Aorta (tissue), 5 donors: ENCODE measurements around the gene RGS10. TPM values are rescaled to one million over a fixed set of nuclear protein-coding genes. Genes with fewer than 3 reads are reported as not detected.

Source experiments
- ATAC-seq: fragments of 200-7000 bp; cut with Tn5 transposase; one replicate; pipeline ENCODE4 v1.9.1; 2022; ENCODE audit warnings: moderate library complexity; ENCODE audit not compliant: low FRiP score
- DNase-seq, 2 donors: peaks; one replicate each; pipeline ENCODE4 v3.0.0-alpha.2; 2020
- H3K27ac ChIP-seq, 2 donors: one replicate each; pipeline ENCODE4 v1.5.1; 2013; ENCODE audit warnings: low read length in 2 of 2, mild to moderate bottlenecking in 2 of 2, moderate library complexity in 2 of 2, control low read depth in 1 of 2, inconsistent platforms in 1 of 2, low read depth in 1 of 2
- H3K27me3 ChIP-seq, 2 donors: one replicate each; pipeline ENCODE4 v1.6.1; 2013; ENCODE audit warnings: control low read depth in 1 of 2, low read length in 1 of 2, mild to moderate bottlenecking in 1 of 2, moderate library complexity in 1 of 2; ENCODE audit not compliant: insufficient read depth in 2 of 2, control insufficient read depth in 1 of 2
- H3K36me3 ChIP-seq, 2 donors: one replicate each; pipeline ENCODE4 v1.6.1; 2013; ENCODE audit warnings: control low read depth in 1 of 2, low read length in 1 of 2, mild to moderate bottlenecking in 1 of 2; ENCODE audit not compliant: insufficient read depth in 2 of 2, control insufficient read depth in 1 of 2
- H3K4me1 ChIP-seq, 2 donors: one replicate each; pipeline ENCODE4 v1.6.1; 2013; ENCODE audit warnings: low read length in 2 of 2, control low read depth in 1 of 2, mild to moderate bottlenecking in 1 of 2, moderate library complexity in 1 of 2; ENCODE audit not compliant: insufficient read depth in 2 of 2, control insufficient read depth in 1 of 2
- H3K4me3 ChIP-seq, 2 donors: one replicate each; pipeline ENCODE4 v1.5.1; 2013; ENCODE audit warnings: low read length in 2 of 2, control low read depth in 1 of 2, mild to moderate bottlenecking in 1 of 2
- H3K9me3 ChIP-seq: one replicate; pipeline ENCODE4 v1.6.1; 2013; ENCODE audit warnings: mild to moderate bottlenecking, low read length; ENCODE audit not compliant: control insufficient read depth
- WGBS, 2 donors: extraction: QIAGEN DNeasy Blood & Tissue Kit; methylation state at CpG; one replicate each; pipeline ENCODE4 v1.1.7; 2013; 5-methylcytosine and 5-hydroxymethylcytosine counted together
- intact Hi-C, 2 donors: fragments of 100-400 bp; cut with DNase I; formaldehyde crosslinking; loops; one replicate each; pipeline versions ENCODE4 v1.14.2 to v1.15.0; 2022
- polyA plus RNA-seq, 2 donors: library from polyadenylated mRNA; stranded (reverse); fragments of 200-250 nt; gene quantifications; one replicate each; pipeline ENCODE4 v1.2.3, GENCODE V29; 2013
- total RNA-seq, 2 donors: library from RNA; stranded (reverse); fragmentation: NEBNext Ultra II Directional; extraction: Animal tissue kit (Norgen Biotek cat#: 25700); gene quantifications; one replicate each; pipeline ENCODE4 v1.2.1, GENCODE V29; 2021
- donor health status: healthy with polysubstance abuse.
- donor health status: Bipolar disorder and iron deficiency.
- donor health status: DM: no; HTN: no; CAD: no.
- donor health status: DM: no; HTN: no; CAD: no.
- donor health status: DM: yes; HTN: yes; CAD: no.

RGS10 gene
- total and polyA plus RNA-seq, 4 donors = 14.4 to 76.1 (median 39.5) TPM

DNA sequence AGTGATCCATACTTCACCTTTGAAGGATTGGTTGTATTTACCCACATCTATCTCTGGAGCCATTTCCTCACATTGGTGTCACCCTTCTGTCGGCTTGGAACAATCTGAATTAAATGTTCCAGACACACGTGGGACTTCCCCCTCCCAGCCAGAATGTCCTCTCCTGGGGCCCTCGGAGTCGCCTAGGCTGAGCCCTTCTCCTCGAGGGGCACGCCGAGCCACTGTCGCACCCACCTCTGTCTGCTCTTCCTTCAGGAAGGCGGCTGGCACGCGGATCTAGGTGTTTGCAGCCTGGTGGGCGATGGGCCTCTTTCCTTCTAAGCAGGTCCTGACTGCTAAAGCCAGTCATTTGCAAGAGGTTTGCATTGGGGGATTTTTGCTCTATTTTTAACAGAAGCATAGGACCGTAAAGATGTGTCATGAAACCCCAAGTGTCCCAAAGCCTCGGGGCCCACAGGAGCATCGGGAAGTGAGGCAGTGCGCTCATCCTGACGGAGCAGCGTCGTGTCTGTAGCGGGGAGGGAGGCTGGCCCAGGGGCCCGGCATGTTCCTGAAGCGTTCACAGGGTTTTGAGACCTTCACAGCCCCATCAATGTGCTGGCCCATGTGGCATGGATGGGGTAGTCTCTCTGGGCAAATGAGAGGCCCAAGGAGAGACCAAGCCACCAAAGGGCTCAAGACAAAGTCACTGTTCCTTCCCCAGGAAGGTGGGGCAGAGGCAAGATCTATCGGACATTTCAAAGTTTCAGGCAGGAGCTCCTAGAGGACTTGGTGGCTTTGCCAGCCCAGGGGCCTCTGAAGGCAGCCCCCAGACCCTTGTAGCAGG is 86.7 kb downstream of the RGS10 start:
- H3K4me3 ChIP-seq = no peak overlapping the region
- ATAC-seq (no peak), DNase-seq (peak in 1 of 2 donors; percentile 71)
- H3K36me3 ChIP-seq = peaks cover 2 to 4% of the 10 kb centered on the region in 2 donors
- WGBS, 2 donors = 89% methylated on average over 23 of the region's 23 CpGs
- H3K4me1 ChIP-seq = no peaks in the 10 kb centered on the region
- H3K27ac ChIP-seq = no peak overlapping the region
- no peaks in the 10 kb centered on the region for H3K9me3 ChIP-seq
- H3K27me3 ChIP-seq = no peaks in the 10 kb centered on the region
- intact Hi-C loops = no loop called here

DNA sequence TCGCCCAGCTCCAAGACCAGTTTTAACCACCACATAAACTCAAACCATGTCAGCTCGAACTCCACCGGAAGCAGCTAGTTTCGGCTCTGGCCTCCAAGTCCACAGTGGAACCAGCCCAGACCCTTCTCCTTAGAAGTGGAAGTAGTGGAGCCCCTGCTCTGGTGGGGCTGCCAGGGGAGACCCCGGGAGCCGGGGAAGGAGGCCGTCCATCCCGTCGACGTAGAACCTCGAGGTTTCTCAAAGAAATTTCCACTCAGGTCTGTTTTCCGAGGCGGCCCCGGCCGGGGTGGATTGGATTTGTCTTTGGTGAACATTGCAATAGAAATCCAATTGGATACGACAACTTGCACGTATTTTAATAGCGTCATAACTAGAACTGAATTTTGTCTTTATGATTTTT is 87.5 kb downstream of the RGS10 start:
- peaks cover 2 to 4% of the 10 kb centered on the region in 2 donors for H3K36me3 ChIP-seq
- WGBS, 2 donors = 91% methylated on average over 18 of the region's 18 CpGs
- no peak for ATAC-seq

DNA sequence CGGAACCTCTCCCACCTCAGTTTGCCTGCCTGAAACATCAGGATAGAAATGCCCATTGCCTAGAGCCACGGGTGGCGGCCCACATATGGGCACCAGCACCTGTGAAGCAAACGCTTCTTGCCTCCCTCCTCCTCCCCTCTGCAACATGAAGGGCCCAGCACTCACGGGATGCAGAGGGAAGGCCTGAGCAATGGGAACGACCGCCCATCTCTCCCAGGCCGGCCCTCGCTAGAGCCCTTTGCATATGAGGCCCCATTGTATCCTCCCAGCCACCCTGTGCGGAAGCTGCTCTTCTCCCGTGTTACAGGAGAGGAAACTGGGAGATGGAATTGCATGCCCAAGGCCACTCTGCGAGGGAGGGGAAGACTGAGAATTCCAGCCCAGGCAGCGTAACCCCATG is 88.2 kb downstream of the RGS10 start:
- intact Hi-C loops = no loop called here
- Histone ChIP-seq H3K27me3 (no peaks in the 10 kb centered on the region), H3K9me3 (no peaks in the 10 kb centered on the region), H3K4me3 (no peak overlapping the region), H3K27ac (no peak overlapping the region), H3K4me1 (no peaks in the 10 kb centered on the region), H3K36me3 (peaks cover 2 to 4% of the 10 kb centered on the region in 2 donors)
- ATAC-seq (no peak), DNase-seq (no peak)
- 85 to 86% methylated on average over 13 of the region's 13 CpGs for WGBS, 2 donors

More for the DNA sequence above, 87.5 kb downstream of the RGS10 start:
- no peak for DNase-seq
- H3K9me3 ChIP-seq = no peaks in the 10 kb centered on the region
- intact Hi-C loops = no loop called here
- no peaks in the 10 kb centered on the region for H3K4me1 ChIP-seq
- H3K27me3 ChIP-seq = no peaks in the 10 kb centered on the region
- H3K27ac ChIP-seq = no peak overlapping the region
- no peak overlapping the region for H3K4me3 ChIP-seq

DNA sequence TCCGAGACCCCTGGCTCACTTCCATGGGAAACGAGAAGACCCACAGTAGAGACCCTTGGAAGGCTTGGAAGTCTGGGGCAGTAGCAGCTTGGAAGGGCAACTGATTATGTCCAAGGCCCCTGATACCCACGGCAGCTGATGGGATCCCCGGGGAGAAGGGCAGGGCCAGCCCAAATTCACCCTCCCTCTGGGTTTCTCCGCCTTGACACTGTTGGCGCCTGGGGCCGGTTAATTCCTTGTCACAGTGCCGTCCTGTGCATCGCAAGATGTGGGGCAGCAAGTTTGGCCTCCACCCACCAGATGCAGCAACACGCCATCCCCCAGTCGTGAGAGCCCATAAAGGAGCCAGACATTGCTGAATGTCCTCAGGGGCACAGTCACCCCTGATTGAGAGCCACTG is 89.2 kb downstream of the RGS10 start:
- no peak for ATAC-seq
- peaks cover 0 to 4% of the 10 kb centered on the region in 2 donors for H3K36me3 ChIP-seq

DNA sequence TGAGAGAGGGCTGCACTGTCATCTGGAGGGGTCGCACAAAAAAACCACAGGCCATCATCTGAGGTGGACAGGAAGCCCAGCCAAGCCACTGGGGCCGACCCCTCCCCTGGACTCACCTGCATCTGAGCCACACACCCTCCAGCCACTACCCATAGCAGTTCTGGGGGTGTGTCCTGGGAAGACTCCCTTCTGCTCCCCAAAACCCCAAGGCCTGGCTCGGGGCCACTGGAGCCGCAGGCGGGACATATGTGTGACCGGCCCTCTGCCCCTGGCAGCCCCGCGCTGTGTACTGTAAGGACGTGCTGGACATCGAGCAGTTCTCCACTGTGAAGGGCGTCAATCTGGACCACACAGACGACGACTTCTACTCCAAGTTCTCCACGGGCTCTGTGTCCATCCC is 90.1 kb downstream of the RGS10 start:
- intact Hi-C loops = no loop called here
- Histone ChIP-seq H3K27me3 (no peaks in the 10 kb centered on the region), H3K4me1 (no peaks in the 10 kb centered on the region), H3K36me3 (peaks cover 0 to 6% of the 10 kb centered on the region in 2 donors), H3K9me3 (no peaks in the 10 kb centered on the region), H3K27ac (no peak overlapping the region), H3K4me3 (no peak overlapping the region)
- ATAC-seq = no peak
- WGBS, 2 donors = 90 to 93% methylated on average over 14 of the region's 14 CpGs
- no peak for DNase-seq

More for the DNA sequence above, 89.2 kb downstream of the RGS10 start:
- 68 to 78% methylated on average over 11 of the region's 11 CpGs for WGBS, 2 donors
- intact Hi-C loops = no loop called here
- Histone ChIP-seq H3K27ac (no peak overlapping the region), H3K4me3 (no peak overlapping the region), H3K27me3 (no peaks in the 10 kb centered on the region), H3K4me1 (no peaks in the 10 kb centered on the region), H3K9me3 (no peaks in the 10 kb centered on the region)
- DNase-seq = no peak

DNA sequence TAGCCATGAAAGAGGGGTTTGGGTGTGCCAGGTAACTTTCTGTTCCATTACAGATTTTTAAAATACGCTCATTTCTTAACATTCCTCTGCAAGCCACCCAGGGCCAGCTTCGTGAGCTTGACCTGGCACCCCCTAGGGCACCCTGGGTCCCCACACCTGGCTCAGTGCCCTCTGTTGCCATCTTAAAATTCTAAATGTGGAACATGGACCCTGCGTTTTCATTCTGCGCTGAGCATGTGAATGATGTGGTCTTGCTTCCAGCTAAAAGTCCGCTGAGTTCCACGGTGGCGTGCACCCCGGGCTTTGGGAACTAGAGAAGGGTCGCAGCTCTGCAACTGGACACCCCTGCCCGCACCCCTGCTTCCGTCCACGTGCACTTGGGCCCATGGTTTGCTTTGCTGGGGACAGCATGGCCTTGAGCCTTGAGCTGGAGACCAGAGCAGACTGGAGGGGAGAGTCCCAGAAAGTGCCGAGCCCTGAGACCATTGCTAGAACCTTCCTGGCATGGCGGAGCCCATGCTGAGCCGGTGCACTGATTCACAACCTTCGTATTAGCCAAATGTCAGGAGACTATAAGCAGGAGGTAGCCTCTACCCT is 91.1 kb downstream of the RGS10 start:
- H3K36me3 ChIP-seq = peaks cover 0 to 6% of the 10 kb centered on the region in 2 donors
- H3K4me3 ChIP-seq = no peak overlapping the region
- ATAC-seq (no peak), DNase-seq (no peak)
- no peaks in the 10 kb centered on the region for H3K4me1 ChIP-seq
- 70 to 89% methylated on average over 16 of the region's 16 CpGs for WGBS, 2 donors
- H3K27ac ChIP-seq = no peak overlapping the region
- H3K27me3 ChIP-seq = no peaks in the 10 kb centered on the region
- no peaks in the 10 kb centered on the region for H3K9me3 ChIP-seq
- intact Hi-C loops = no loop called here

DNA sequence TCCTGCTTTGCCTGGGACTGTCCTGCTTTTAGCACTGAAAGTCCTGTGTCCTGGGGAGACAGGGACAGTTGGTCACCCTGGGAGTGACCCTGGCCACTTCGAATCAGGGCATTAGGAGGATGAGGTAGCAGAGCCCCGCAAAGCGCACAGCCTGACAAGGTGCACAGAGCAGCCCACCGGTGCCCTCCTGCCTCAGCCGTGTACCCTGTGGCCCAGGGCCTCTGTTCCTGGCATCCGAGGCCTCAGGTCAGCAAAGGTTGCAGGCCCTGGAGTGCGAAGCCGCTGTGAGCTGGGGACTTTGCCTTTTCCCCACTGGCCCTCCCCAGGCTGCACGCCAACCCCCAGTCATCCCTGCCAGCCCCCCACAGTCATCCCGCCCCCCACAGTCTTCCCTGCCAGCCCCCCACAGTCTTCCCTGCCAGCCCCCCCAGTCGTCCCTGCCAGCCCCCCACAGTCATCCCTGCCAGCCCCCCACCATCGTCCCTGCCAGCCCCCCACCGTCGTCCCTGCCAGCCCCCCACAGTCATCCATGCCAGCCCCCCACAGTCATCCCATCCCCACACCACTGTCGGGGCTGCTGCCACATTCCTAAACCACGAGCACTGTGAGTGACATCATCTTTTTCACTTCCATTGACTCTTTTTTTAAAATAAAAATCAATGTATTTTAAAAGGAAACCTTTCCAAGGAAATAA is 91.8 kb downstream of the RGS10 start:
- DNase-seq (no peak), ATAC-seq (no peak)
- no peaks in the 10 kb centered on the region for H3K27me3 ChIP-seq
- H3K4me3 ChIP-seq = no peak overlapping the region
- H3K9me3 ChIP-seq = no peaks in the 10 kb centered on the region
- peak overlapping the region; percentile 20 for H3K27ac ChIP-seq
- WGBS, 2 donors = 28 to 55% methylated on average over 13 to 16 of the region's 16 CpGs
- intact Hi-C loops = no loop called here
- no peaks in the 10 kb centered on the region for H3K4me1 ChIP-seq
- H3K36me3 ChIP-seq = peaks cover 0 to 6% of the 10 kb centered on the region in 2 donors
